ENCODE results near the gene AVPR2. TPM values are rescaled to one million over a fixed set of nuclear protein-coding genes. Genes with fewer than 3 reads are reported as not detected.

The AVPR2 gene
- total and polyA plus RNA-seq, 2 donors = 0.53 to 7.7 TPM

DNA sequence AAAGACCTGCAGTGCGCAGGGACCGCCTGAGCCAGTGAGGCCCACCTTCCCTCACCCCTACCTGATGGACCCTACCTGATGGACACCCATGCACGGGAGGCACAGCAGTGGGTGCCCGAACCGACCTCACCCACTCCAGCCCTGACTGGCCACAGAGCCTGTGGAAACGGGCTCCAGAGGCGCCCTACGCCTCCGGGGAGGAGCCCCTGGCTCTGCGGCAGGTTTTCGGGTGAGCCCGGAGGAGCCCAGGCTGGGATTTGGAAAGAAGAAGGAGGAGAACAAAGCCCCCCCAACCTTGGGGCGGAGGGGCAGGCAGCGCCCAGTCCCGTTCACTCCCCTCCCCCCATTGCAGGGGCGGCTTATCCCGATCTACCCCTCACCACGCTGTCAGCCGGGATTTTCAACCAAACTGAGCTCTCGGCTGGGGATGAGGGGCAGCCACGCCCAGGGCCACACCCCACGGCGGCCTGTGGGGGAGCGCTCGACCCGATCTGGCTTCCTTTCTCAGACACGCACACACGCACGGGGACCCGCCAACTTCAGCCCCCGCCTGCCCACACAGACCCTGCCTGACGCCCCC, 19.2 kb upstream of the AVPR2 start:
- Histone ChIP-seq H3K36me3 (ENCODE audit: insufficient read depth) (no peaks in the 10 kb centered on the region), H3K4me3 (ENCODE audit: low read depth, low read length) (peak overlapping the region; percentile 22), H3K4me1 (ENCODE audit: insufficient read depth) (no peaks in the 10 kb centered on the region), H3K27ac (ENCODE audit: low read depth) (no peak overlapping the region)
- DNase-seq (ENCODE audit: extremely low spot score) = no peak
- WGBS = 5% methylated on average over 31 of the region's 32 CpGs

DNA sequence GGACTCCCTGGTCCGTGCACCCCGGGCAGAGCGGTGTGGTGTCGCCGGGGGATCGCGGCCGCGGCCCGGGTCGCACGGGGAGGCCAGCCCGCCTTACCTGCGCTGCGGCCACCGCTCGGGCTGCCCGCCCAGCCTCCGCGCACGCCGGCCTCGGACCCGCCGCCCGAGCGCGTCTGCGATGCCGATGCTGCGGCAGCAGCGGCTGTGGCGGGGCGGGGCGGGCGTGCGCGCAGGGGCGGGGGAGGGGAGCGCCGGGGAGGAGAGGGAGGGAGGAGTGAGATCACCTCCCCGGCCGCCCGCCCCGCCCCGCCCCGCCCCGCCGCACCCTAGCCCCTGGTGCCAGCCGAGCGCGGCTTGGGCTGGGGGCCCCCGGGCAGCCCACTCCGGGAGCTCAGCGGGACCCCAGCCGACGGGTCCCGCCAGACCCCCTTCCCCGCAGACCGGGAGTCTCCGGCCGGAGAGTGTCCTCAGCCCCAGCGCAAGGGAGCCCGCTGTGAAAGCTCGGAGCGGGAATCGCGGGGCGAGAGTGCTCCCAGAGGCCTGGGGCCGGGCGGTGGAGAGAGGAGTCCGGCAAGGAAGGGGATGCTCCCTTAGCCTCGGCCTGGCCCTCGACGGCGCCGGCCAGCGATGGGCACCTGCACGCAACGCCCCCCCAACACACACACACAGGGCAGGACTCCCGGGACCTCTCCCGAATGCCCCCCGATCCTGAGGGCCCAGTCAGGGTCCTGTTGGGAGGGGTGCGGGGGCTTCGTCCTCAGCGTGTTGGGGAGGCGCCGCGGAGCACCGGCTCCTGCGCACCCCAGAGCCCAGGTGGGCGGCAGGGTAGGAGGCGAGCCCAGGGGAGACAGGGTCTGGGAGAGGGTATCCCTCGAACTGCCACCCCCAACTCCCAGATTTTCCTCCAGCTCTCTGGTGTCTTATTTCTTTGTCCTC, 18.2 kb upstream of the AVPR2 start, which contains the start of gene L1CAM:
Gene L1CAM (minus strand): TSS at position 206 of the 936 bp plus-strand sequence. CDS start 10,337 bp downstream, outside the sequence.
- no peak for DNase-seq (ENCODE audit: extremely low spot score)
- Histone ChIP-seq H3K27ac (ENCODE audit: low read depth) (no peak within 1 kb of the TSS), H3K36me3 (ENCODE audit: insufficient read depth) (no peaks in the 10 kb centered on the region), H3K4me1 (ENCODE audit: insufficient read depth) (no peaks in the 10 kb centered on the region), H3K4me3 (ENCODE audit: low read depth, low read length) (peak within 1 kb of the TSS; percentile 22)
- WGBS = 2% methylated on average over 84 of the region's 94 CpGs

DNA sequence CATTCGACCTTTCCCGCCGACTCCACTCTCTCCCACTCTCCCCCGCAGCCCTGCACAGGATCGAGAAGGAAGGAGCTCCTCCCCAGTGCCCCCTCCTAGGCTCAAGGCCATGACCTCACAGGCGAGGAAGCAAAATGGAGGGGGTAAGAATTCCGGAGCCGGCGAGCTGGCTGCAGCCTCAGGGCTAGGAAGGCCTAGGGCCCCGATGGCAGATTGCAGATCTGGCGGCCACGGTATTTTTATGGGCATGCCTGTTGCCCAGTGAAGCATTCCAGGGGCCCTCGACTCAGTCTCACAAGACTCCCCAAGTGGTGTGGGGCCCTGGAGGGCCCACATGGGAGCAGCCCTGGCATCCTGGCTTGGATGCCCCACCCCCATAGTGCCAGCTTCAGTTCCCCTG, 17.6 kb upstream of the AVPR2 start:
- no peak overlapping the region for H3K4me3 ChIP-seq (ENCODE audit: low read depth, low read length)
- no peaks in the 10 kb centered on the region for H3K4me1 ChIP-seq (ENCODE audit: insufficient read depth)
- H3K36me3 ChIP-seq (ENCODE audit: insufficient read depth) = no peaks in the 10 kb centered on the region
- DNase-seq (ENCODE audit: extremely low spot score) = no peak
- no peak overlapping the region for H3K27ac ChIP-seq (ENCODE audit: low read depth)
- WGBS = 28% methylated on average over 13 of the region's 13 CpGs

DNA sequence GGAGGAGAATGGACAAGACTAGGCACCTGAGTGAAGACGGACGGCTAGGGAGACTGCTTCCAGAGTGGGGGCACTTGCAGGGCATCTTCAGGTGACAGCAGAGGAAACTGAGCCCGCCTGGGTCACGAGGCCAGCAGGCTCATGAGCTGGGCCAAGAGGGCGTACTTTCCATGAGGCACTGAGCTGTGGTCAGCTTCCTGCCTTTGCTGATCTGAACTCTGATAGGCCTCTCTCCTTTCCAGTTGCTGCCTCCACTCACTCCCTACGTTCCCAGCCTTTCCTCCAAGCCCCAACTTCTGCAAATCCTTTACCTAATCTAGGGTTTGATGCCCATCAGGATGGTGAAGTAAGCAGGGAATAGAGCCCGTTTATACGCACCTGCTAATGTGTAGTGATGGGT, 17.1 kb upstream of the AVPR2 start:
- Histone ChIP-seq H3K4me3 (ENCODE audit: low read depth, low read length) (no peak overlapping the region), H3K36me3 (ENCODE audit: insufficient read depth) (no peaks in the 10 kb centered on the region), H3K4me1 (ENCODE audit: insufficient read depth) (no peaks in the 10 kb centered on the region), H3K27ac (ENCODE audit: low read depth) (no peak overlapping the region)
- no peak for DNase-seq (ENCODE audit: extremely low spot score)
- 68% methylated on average over 8 of the region's 8 CpGs for WGBS

DNA sequence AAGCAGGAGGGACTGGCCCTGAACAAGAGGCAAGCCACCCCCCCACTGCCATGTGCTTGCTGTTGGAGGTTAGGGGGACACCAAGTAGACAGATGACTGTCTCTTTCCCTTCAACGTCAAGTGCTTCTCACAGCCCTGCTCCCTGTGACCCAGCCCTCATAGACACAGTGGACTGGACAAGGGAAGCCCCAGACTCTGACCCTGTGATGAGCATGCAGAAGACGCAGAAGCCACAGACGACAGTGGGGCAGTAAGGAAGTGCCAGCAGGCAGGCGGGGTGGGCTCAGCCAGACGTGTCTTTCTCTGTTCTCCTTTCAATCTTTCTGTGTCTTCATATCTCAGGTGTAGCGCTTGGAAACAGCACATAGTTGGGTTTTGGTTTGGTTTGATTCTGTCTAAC, 16.1 kb upstream of the AVPR2 start:
- WGBS = 55% methylated on average over 6 of the region's 6 CpGs
- no peak overlapping the region for H3K27ac ChIP-seq (ENCODE audit: low read depth)
- H3K4me1 ChIP-seq (ENCODE audit: insufficient read depth) = no peaks in the 10 kb centered on the region
- H3K36me3 ChIP-seq (ENCODE audit: insufficient read depth) = no peaks in the 10 kb centered on the region
- DNase-seq (ENCODE audit: extremely low spot score) = no peak
- H3K4me3 ChIP-seq (ENCODE audit: low read depth, low read length) = no peak overlapping the region

DNA sequence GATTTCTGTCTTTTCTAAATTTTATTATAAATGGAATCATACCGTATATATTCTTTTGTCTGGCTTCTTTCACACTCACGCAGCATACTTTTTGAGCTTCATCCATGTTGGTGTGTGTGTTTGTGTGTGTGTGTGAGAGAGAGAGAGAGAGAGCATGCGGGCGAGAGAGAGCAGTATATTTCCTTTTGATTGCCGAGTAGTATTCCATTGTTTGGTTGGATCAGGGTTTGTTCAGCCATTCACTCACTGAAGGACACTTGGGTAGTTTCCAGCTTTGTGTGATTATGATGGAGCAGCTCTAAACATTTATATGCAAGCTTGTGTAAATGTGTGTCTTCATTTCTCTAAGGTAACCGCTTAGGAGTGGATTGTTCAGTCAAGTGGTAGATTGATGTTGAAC, 15.3 kb upstream of the AVPR2 start:
- 96% methylated on average over 6 of the region's 6 CpGs for WGBS
- no peak for DNase-seq (ENCODE audit: extremely low spot score)
- Histone ChIP-seq H3K4me1 (ENCODE audit: insufficient read depth) (no peaks in the 10 kb centered on the region), H3K36me3 (ENCODE audit: insufficient read depth) (no peaks in the 10 kb centered on the region), H3K27ac (ENCODE audit: low read depth) (no peak overlapping the region), H3K4me3 (ENCODE audit: low read depth, low read length) (no peak overlapping the region)

DNA sequence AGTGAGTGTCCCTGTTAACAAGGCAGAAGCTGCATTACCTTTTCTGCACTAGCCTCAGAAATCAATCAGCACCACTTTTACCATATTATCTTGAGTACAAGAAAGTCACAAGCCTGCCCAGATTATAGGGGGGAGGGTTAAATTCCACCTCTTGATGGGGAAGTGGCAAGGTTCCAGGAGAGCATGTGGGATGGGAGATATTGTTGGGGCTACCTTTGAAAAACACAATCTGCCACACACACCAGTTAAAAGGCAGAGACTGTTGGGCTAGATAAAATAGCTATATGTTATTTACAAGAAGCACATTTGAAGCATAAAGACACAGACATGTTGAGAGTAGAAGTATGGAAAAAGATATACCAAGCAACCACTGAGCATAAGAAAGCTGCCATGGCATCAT, 6.6 kb upstream of the AVPR2 start:
- Histone ChIP-seq H3K4me1 (ENCODE audit: insufficient read depth) (no peaks in the 10 kb centered on the region), H3K27ac (ENCODE audit: low read depth) (no peak overlapping the region), H3K4me3 (ENCODE audit: low read depth, low read length) (no peak overlapping the region), H3K36me3 (ENCODE audit: insufficient read depth) (no peaks in the 10 kb centered on the region)
- no peak for DNase-seq (ENCODE audit: extremely low spot score)

DNA sequence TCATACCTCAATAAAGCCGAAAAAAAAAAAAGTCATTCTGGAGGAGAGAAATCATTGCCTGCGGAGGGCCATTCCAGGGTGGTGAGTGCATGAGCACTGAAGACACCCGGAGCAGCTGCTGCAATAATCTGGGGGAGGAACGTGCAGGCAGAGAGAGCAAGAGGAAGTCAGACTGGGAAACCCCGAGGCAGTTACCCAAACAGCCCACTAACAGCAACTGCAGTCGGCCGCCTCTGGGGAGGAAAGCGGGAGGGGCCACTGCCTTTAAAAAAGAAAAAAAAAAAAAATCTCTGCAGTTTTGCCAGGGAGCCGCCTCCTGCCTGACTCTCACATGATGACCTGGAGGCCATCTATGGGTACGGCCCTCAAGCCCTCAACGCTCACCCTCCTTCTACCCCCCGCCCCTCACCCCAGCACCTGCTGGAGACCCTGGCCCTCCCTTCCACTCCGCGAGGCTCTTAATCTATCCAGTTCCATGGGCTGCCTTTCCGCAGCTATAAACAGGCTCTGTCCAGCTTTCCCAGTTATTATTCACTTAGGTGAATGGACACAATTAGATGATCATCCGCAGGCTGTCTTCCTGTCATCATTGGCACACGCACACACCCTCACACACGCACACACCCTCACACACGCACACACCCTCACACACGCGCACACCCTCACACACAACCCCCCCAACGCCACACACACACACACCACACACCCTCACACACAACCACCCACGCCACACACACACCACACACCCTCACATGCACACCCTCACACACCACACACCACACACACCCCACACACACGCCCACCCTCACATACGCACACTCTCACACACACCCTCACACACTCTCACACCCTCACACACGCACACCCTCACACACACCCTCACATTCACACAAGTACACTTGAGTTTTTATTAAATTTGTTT, 3.4 kb upstream of the AVPR2 start:
- Histone ChIP-seq H3K4me1 (ENCODE audit: insufficient read depth) (no peaks in the 10 kb centered on the region), H3K4me3 (ENCODE audit: low read depth, low read length) (no peak overlapping the region), H3K36me3 (ENCODE audit: insufficient read depth) (no peaks in the 10 kb centered on the region), H3K27ac (ENCODE audit: low read depth) (no peak overlapping the region)
- WGBS = 25% methylated on average over 26 of the region's 26 CpGs
- no peak for DNase-seq (ENCODE audit: extremely low spot score)

DNA sequence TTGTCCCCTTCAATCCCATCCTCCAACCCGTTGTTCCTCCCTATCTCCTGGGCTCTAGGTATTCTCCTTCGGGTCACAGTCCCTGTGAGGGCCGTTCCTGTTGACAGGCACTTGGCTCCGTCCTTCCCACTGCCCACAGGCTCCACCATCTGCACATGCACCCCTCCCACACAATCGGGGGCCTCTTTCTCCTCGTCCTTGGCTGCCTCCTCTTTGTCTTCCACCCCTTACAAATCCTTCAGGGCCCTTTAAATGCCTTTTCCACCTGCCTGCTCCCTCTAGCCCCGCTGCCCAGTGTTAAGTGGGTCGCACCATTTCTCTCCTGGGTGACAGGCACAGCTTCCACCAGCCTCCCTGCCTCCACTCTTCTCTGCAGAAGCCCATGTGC, 2.7 kb upstream of the AVPR2 start:
- H3K36me3 ChIP-seq (ENCODE audit: insufficient read depth) = no peaks in the 10 kb centered on the region
- no peak overlapping the region for H3K27ac ChIP-seq (ENCODE audit: low read depth)
- H3K4me3 ChIP-seq (ENCODE audit: low read depth, low read length) = no peak overlapping the region
- 71% methylated on average over 8 of the region's 8 CpGs for WGBS
- DNase-seq (ENCODE audit: extremely low spot score) = no peak
- H3K4me1 ChIP-seq (ENCODE audit: insufficient read depth) = no peaks in the 10 kb centered on the region

DNA sequence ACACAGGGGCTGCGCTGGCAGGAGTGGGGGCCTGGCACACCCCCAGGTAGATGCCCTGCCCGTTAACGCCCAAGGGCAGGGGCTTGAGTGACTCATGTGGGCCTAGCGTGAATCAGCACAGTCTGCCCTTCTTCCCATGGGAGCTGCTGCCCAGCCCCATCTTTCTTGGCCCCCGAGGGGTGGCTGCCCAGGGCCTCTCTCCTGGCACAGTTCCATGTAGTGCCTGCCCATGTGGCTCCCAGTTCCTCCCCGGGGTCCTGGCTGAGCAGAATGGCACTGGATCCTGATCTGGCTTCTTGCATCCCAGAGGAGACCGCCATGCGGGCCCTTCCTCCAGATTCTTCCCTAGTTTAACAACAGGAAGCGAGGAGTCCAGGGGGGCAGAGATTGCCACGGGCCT, 2.1 kb upstream of the AVPR2 start:
- 67% methylated on average over 10 of the region's 10 CpGs for WGBS
- Histone ChIP-seq H3K27ac (ENCODE audit: low read depth) (no peak overlapping the region), H3K4me3 (ENCODE audit: low read depth, low read length) (no peak overlapping the region), H3K36me3 (ENCODE audit: insufficient read depth) (no peaks in the 10 kb centered on the region), H3K4me1 (ENCODE audit: insufficient read depth) (no peaks in the 10 kb centered on the region)
- DNase-seq (ENCODE audit: extremely low spot score) = no peak

DNA sequence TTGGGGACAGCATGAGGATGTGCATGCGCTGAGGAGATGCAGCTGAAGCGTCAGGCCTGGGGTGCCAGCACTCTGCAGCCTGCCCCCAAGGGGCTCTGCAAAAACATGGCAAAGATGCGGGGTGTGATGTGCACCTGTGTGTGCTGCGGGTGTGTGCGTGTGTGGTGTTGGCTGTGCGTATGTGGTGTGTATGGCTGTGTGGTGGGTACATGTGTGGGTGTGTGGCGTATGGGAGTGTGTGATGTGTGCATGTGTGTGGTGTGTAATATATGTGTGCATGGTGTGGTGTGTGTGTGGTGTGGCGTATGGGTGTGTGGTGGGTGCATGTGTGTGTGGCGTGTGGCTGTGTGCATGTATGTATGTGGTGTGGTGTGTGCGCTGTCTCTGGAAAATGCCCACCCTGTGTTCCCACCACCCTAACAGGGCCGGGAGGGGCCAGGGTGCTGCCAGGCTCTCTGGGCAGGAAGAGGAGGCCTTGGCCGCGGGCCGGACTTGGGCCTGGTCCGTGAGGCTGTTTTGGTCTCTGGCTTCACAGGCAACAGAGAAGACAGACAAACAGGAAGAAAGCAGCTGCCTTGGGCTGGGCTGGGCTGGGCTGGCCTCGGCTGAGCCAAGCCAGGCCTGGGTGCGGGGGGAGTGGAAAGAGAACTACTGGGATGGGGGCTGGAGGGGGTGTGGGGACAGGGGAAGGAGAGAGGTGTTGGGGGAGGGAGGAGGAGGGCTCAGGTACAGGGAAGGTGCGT, 1.1 kb upstream of the AVPR2 start:
- Histone ChIP-seq H3K4me1 (ENCODE audit: insufficient read depth) (no peaks in the 10 kb centered on the region), H3K4me3 (ENCODE audit: low read depth, low read length) (no peak overlapping the region), H3K27ac (ENCODE audit: low read depth) (no peak overlapping the region), H3K36me3 (ENCODE audit: insufficient read depth) (no peaks in the 10 kb centered on the region)
- 62% methylated on average over 18 of the region's 18 CpGs for WGBS
- no peak for DNase-seq (ENCODE audit: extremely low spot score)

DNA sequence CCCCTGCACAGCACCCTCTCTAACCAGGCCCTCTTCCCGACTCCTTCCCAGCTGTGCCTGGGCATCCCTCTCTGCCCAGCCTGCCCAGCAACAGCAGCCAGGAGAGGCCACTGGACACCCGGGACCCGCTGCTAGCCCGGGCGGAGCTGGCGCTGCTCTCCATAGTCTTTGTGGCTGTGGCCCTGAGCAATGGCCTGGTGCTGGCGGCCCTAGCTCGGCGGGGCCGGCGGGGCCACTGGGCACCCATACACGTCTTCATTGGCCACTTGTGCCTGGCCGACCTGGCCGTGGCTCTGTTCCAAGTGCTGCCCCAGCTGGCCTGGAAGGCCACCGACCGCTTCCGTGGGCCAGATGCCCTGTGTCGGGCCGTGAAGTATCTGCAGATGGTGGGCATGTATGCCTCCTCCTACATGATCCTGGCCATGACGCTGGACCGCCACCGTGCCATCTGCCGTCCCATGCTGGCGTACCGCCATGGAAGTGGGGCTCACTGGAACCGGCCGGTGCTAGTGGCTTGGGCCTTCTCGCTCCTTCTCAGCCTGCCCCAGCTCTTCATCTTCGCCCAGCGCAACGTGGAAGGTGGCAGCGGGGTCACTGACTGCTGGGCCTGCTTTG, 1.1 kb downstream of the AVPR2 start:
- Histone ChIP-seq H3K4me3 (ENCODE audit: low read depth, low read length) (no peak overlapping the region), H3K4me1 (ENCODE audit: insufficient read depth) (no peaks in the 10 kb centered on the region), H3K36me3 (ENCODE audit: insufficient read depth) (no peaks in the 10 kb centered on the region), H3K27ac (ENCODE audit: low read depth) (no peak overlapping the region)
- no peak for DNase-seq (ENCODE audit: extremely low spot score)
- 92% methylated on average over 32 of the region's 32 CpGs for WGBS
